GM20000 (cell line): ENCODE data around the gene SLC1A2.

Experiments
- DNase-seq: peaks from one replicate; pipeline ENCODE4 v3.0.0; 2012; ENCODE audit warnings: low spot score
- CTCF ChIP-seq: IDR thresholded peaks from 2 replicates; pipeline ENCODE4 v1.5.1; 2012; ENCODE audit warnings: mild to moderate bottlenecking, control low read depth; ENCODE audit errors: extremely low read depth, missing control alignments

Gene SLC1A2

GRCh38 chr11:35207471-35208403 lies 211.6 kb downstream of the SLC1A2 start:
- DNase-seq: no peak
- TF ChIP-seq CTCF: no peak

GRCh38 chr11:35206616-35207015 lies 212.7 kb downstream of the SLC1A2 start:
- DNase-seq: no peak
- TF ChIP-seq CTCF: no peak

DNA sequence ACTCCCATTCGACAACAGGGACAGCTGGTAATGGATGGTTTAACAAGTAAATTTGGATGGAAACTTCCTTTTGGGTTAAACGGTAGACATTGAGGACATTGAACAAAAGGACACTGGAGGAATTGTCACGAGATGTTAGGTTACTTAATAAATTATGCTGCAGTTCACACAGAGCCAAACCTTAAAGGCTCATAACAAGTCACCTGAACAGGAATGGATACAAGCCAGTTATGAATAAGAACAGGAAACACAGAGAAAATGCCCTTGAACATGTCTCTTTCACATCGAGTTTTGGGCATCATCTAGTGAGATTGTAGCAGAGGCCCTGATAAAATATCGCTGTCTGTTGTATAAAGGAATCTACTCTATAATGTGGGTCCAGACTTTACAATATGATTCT lies 214.7 kb downstream of the SLC1A2 start:
- DNase-seq: no peak
- no peak for TF ChIP-seq CTCF
